ENCODE data around the gene ACVR1. TPM values are rescaled to one million over a fixed set of nuclear protein-coding genes. Genes with fewer than 3 reads are reported as not detected.

ACVR1 gene
- total and polyA plus RNA-seq, 9 of the 15 experiments (the other 6 are each of a cell fraction or from before 2014, with no cell fraction given): 3.8 to 14.3 (median 6.9) TPM

- TF ChIP-seq ZNF318 (IDR thresholded peaks at IDR 0.05; ENCODE audit: borderline replicate concordance in 1 of 2, low read depth in 1 of 2): no peak
- no peak for TF ChIP-seq NR4A1 (CRISPR knock-in tag; IDR thresholded peaks at IDR 0.05)
- TF ChIP-seq NR4A1 (tag; IDR thresholded peaks at IDR 0.05): no peak
- peak; percentile 88 for TF ChIP-seq LCOR (CRISPR knock-in tag; IDR thresholded peaks at IDR 0.05)
- peak in 1 of 2 experiments; percentile 21; a peak in 1 of 4 replicates for TF ChIP-seq TBL1XR1 (IDR thresholded peaks at IDR 0.05; ENCODE audit: low read length in 2 of 2)
- no peak for TF ChIP-seq ZNF507 (tag; conservative IDR thresholded peaks at IDR 0.05)
- peak; percentile 57; the same call in 1 of the 2 replicates for TF ChIP-seq FOXK1 (CRISPR knock-in tag; IDR thresholded peaks at IDR 0.05; ENCODE audit: borderline replicate concordance)
- no peak for TF ChIP-seq HOXB6 (CRISPR knock-in tag; IDR thresholded peaks at IDR 0.05; ENCODE audit: borderline replicate concordance)
- no peak for TF ChIP-seq TSHZ1 (CRISPR knock-in tag; IDR thresholded peaks at IDR 0.05)
- no peak for TF ChIP-seq SMARCC2 (IDR thresholded peaks at IDR 0.05; ENCODE audit: low read depth)
- peak; percentile 63 for TF ChIP-seq ZNF740 (CRISPR knock-in tag; IDR thresholded peaks at IDR 0.05)
- peak in 1 of 2 experiments; percentile 52; a peak in 2 of 4 replicates for TF ChIP-seq ZNF740 (tag; IDR thresholded peaks at IDR 0.05)
Observed at GRCh38 chr2:157874997-157875640, 1.0 kb downstream of the ACVR1 start (continued).

All from K562 (cell line).